Measurements from ENCODE around the gene ATG4C. TPM values are rescaled to one million over a fixed set of nuclear protein-coding genes. Genes with fewer than 3 reads are reported as not detected.
A peak's percentile ranks its signal among the peaks of the same experiment; 100 is the strongest.
"Not testable (repeated sequence)": the region's sequence is repeated elsewhere in the genome, so short reads cannot be mapped to it uniquely, and the experiment has no call there.

ATG4C gene
- total RNA-seq, 3 donors from 2014 or later = 9.1 to 17.1 (median 13.8) TPM

GRCh38 chr1:62778208-62778607, 5.7 kb upstream of the ATG4C start:
- Histone ChIP-seq H3K9me3 (no peaks in the 10 kb centered on the region), H3K4me3 (no peak overlapping the region), H3K27me3 (no peaks in the 10 kb centered on the region), H3K27ac (no peak overlapping the region), H3K36me3 (no peaks in the 10 kb centered on the region), H3K4me1 (no peaks in the 10 kb centered on the region)
- TF ChIP-seq POLR2A (IDR thresholded peaks at IDR 0.05) = no peak
- no peak for TF ChIP-seq CTCF (IDR thresholded peaks at IDR 0.05)
- TF ChIP-seq POLR2AphosphoS5 (IDR thresholded peaks at IDR 0.05) = no peak
- intact Hi-C loops (cut with DNase I; ENCODE audit: low total_unique reads) = no loop called here
- DNase-seq (ENCODE audit: low spot score in 2 of 2) = no peak

- no peak for DNase-seq (ENCODE audit: low spot score in 2 of 2)
- no peaks in the 10 kb centered on the region for H3K27me3 ChIP-seq
- no peaks in the 10 kb centered on the region for H3K9me3 ChIP-seq
- no peak overlapping the region for H3K27ac ChIP-seq
- H3K36me3 ChIP-seq = no peaks in the 10 kb centered on the region
- TF ChIP-seq POLR2A (IDR thresholded peaks at IDR 0.05) (no peak), POLR2AphosphoS5 (IDR thresholded peaks at IDR 0.05) (no peak)
- intact Hi-C loops (cut with DNase I; ENCODE audit: low total_unique reads) = no loop called here
- H3K4me1 ChIP-seq = no peaks in the 10 kb centered on the region
- no peak overlapping the region for H3K4me3 ChIP-seq
Measured at GRCh38 chr1:62781841-62782543, 1.9 kb upstream of the ATG4C start.

- H3K36me3 ChIP-seq; H3K27me3 ChIP-seq; H3K27ac ChIP-seq; intact Hi-C loops (cut with DNase I; ENCODE audit: low total_unique reads); H3K9me3 ChIP-seq; H3K4me1 ChIP-seq; DNase-seq (ENCODE audit: low spot score in 2 of 2): not testable (repeated sequence)
- peak overlapping the region in 1 of 3 donors; percentile 62 for H3K4me3 ChIP-seq
Measured at GRCh38 chr1:62782544-62783212, 1.3 kb upstream of the ATG4C start.

- H3K27ac ChIP-seq = peak overlapping the region; percentile 92 to 93
- no peaks in the 10 kb centered on the region for H3K27me3 ChIP-seq
- TF ChIP-seq POLR2AphosphoS5 (IDR thresholded peaks at IDR 0.05) = no peak
- TF ChIP-seq CTCF (IDR thresholded peaks at IDR 0.05) = no peak
- no peak for TF ChIP-seq POLR2A (IDR thresholded peaks at IDR 0.05)
- peak overlapping the region; percentile 56 to 74 (median 62) for H3K4me3 ChIP-seq
- H3K9me3 ChIP-seq = no peaks in the 10 kb centered on the region
- intact Hi-C loops (cut with DNase I; ENCODE audit: low total_unique reads) = no loop called here
- no peak for DNase-seq (ENCODE audit: low spot score in 2 of 2)
- no peaks in the 10 kb centered on the region for H3K4me1 ChIP-seq
- no peaks in the 10 kb centered on the region for H3K36me3 ChIP-seq
Measured at GRCh38 chr1:62784509-62785365, 805 bp downstream of the ATG4C start.

- Histone ChIP-seq H3K4me3 (no peak overlapping the region), H3K4me1 (no peaks in the 10 kb centered on the region), H3K27me3 (no peaks in the 10 kb centered on the region), H3K36me3 (no peaks in the 10 kb centered on the region), H3K9me3 (no peaks in the 10 kb centered on the region), H3K27ac (no peak overlapping the region)
- DNase-seq (ENCODE audit: low spot score in 2 of 2) = no peak
- intact Hi-C loops (cut with DNase I; ENCODE audit: low total_unique reads) = no loop called here
- TF ChIP-seq CTCF (IDR thresholded peaks at IDR 0.05) = no peak
- no peak for TF ChIP-seq POLR2AphosphoS5 (IDR thresholded peaks at IDR 0.05)
- no peak for TF ChIP-seq POLR2A (IDR thresholded peaks at IDR 0.05)
Measured at GRCh38 chr1:62790716-62791115, 6.8 kb downstream of the ATG4C start.

Data from breast epithelium (tissue), 4 donors.